Suppressor macrophage treated with lipopolysaccharide for 4 hours (primary cell): ENCODE data around the gene KSR1.
A peak's percentile ranks its signal among the peaks of the same experiment; 100 is the strongest.
"Not testable (repeated sequence)": the region's sequence is repeated elsewhere in the genome, so short reads cannot be mapped to it uniquely, and the experiment has no call there.

Source experiments
- DNase-seq: peaks from one replicate; pipeline ENCODE4 v3.0.0-alpha.2; 2020

KSR1 gene

GRCh38 chr17:27427166-27427862 lies 28.9 kb upstream of the KSR1 start:
- DNase-seq, result not testable (repeated sequence)

DNA sequence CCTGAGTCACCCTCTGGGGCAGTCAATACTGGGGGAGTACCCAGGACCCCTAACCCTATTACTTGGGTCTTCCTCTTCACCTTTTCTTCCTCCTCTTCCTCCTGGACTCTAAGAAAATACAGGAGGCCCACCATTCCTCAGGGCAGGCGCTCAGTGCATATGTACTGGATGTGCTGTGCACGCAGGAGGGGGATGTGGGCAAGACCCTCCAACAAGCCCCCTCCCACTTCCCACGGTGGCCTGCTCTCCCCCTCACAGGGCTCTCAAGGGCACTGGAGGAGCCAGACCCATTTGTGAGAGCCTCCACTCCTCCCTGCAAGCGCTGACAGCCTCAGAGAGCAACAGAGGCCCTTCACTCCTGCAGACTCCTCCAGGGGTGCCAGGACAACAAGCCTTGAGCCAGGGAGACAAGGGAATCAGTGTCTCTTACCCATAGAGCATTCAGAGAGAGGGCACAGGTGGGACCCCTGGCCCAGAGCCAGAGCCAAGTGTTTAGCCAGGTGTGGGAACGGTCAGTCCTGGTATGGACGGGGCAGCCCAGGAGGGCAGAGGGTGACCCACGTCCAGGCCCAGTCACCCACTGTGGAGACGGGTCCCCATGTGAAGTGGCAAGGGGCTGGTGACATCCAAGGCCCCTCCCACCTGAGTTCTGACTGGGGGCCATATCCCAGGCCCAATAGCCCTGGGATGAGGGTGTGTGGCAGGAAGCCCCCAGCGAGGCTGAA lies 27.3 kb upstream of the KSR1 start:
- DNase-seq, result no peak

DNA sequence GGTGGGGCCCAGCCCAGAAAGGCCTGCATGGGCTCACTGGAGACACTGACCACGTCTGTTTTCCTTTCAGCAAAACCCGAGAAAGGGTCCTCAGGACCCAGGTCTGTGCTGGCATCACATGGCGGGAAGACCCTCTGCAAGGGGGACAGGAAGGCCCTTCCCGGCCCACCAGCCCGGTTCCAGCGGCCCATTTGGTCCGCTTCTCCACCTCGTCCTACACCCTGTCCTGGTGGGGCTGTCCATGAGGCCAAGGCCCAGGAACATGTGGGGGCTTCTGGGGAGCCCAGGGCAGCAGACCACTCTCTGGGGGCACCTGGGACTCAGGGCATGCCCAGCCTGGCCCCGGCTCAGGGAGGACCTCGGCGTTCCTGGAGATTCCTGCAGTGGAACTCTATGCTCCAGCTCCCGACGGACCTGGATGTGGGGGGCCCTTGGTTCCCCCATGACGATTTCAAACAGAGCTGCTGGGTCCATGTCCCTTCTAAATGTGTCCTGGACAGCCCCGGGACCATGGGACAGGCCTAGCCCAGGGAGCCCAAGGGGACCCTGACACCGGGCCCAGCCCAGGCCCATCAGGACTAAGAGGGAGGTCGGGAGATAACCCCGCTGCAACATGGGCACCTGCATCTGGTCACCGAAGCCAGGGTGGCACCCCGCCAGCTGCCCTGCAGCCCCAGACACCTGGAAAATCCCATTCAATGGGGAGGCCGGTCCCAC lies 26.4 kb upstream of the KSR1 start:
- no peak for DNase-seq

- DNase-seq, result no peak
Measured at GRCh38 chr17:27430383-27430840, 25.8 kb upstream of the KSR1 start.

DNA sequence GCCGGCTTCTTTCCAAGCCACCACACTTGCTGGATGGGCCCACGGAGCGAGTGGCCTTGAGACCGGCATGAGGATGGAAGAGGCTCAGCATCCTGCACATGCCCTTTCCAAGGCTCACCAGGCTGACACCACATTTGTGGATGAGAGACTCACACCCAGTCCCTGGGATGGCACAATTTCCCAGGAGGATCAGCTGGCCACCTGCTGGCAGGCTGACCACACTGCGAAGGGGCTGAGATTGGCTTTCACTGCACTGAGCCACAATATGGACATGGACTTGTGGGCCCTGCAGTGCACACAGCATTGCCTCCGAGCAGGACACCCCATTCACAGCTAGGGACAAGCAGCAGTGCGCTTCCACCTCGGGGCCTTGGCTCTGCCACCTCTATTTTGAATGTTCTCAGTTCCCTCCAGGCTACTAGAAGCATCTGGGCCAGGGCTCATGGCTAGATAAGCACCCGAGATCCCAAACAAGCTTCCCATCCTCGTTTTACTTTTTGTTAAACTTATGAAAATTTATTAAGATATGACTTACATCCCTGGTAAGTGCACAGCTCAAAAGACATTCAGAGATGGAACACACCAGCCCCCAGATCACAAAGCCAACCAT lies 25.3 kb upstream of the KSR1 start:
- DNase-seq, result peak; percentile 63

- no peak for DNase-seq
Measured at GRCh38 chr17:27433521-27433920, 22.7 kb upstream of the KSR1 start.

- DNase-seq, result not testable (repeated sequence)
Measured at GRCh38 chr17:27435431-27436070, 20.7 kb upstream of the KSR1 start.

DNA sequence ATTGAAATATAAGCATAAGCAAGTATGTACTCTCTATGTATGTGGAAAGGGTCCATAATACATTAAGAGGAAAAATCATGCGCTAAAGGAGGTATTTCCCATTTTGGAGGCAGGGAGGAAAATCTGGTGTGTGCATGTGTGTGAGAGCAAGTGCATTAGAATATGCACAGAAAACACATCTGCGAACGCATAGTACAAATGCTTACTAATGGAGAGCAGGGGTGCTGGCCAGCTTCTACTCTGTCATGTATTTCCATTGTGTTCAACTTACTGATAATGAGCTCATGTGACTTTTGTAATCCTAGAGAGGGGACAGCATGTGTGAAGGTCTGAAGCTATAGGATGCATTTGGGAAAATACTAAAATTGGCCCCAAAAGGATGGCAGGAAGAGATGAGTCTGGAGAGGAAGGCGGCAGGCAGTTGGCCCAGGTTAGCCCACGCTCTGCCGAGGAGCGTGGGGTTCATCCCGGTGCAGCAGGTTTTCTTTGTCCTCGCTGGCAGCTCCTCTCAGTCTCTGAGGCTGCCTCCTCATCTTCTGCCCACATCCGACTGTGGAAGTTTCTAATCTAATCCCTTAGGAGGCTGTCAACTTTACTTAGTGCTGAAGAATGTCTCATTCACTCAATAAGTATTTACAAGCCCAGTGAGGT lies 17.8 kb upstream of the KSR1 start:
- no peak for DNase-seq

DNA sequence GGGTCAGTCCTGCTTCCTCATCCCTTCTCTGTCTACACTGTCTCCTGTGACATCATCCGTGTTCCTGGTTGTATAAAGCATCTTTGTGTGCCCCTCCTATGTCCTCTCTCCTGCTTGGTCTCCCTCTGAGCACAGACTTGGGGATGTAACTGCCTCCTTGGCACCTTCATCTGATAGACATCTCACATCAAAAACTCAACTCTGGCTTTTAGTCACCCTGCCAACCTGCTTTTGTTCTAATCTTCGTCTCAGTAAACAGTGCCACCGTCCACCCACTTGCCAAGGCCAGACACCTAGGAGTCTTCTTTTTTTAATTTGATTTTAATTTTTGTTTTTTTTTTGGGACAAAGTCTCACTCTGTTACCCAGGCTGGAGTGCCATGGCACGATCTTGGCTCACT lies 16.9 kb upstream of the KSR1 start:
- no peak for DNase-seq

GRCh38 chr17:27442702-27443101 lies 13.5 kb upstream of the KSR1 start:
- DNase-seq, result no peak

- DNase-seq, result no peak
Measured at GRCh38 chr17:27443491-27443890, 12.8 kb upstream of the KSR1 start.

DNA sequence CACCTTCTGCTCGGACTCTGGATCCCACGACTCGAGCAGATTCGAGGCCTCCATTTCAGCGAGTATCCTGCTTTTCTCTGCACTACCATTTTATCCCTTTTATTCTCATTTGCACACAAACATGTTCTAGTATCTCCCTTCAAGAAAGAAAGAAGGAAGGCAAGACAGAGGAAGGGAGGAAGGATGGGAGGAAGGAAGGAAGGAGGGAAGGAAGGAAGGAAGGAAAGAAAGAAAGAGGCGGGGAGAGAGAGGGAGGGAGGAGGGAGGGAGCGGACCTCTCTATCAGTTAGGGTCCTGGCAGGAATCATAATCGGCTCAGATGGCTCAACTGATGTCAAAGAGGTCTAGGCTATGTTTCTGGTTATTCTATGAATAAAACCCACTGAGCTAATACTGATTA lies 10.3 kb upstream of the KSR1 start:
- no peak for DNase-seq

GRCh38 chr17:27446569-27447301 lies 9.5 kb upstream of the KSR1 start:
- DNase-seq, result peak; percentile 38

DNA sequence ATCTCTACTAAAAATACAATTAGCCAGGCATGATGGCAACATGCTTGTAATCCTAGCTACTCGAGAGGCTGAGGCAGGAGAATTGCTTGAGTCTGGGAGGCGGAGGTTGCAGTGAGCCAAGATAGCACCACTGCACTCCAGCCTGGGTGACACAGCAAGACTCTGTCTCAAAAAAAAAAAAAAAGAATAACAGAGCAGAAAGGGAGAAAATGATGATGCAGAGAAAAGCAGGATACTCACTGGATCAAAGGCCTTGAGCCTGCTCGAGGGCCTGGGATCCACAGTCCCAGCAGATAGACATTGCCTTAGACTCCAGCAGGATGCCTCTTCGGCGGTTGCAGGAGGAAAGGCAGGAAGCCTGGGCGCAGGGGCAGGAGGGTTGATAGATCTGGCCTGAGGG lies 7.7 kb upstream of the KSR1 start:
- DNase-seq, result not testable (repeated sequence)

DNA sequence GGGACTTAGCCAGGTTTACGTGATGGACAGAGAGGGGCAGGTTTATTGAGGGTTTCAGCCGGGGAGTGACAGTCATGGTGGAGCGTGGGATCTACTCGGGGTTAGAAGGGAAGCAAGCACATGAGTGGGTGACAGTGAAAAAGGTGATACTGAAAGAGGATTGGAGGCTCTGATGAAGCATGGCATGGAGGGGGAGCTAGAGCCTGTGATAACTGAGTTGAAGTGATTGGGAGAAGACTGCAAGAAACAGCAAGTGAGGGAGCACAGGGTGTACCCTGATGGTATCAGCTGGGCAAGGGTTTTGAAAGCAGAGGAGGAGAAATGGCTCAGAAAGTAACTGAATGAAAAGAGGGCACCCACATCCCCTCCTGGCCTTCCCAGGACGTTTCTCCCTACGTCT lies 6.7 kb upstream of the KSR1 start:
- no peak for DNase-seq

DNA sequence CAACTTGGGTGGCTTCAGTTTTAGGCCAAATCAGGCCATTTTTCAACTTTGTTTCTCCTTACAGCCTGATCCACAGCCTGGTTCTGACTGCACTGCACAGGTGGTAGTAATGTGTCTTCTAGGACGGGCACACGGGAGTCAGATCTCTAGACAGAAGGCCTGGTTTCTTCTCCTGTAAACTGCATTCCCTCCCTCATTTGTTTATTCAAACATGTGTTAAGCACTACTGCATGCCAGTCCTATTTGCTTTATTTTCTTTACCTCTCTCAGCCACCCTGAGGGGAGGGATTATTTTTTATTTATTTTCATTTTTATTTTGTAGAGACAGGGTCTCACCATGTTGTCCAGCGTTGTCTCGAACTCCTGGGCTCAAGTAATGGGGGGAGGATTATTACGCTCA lies 6.3 kb upstream of the KSR1 start:
- no peak for DNase-seq

GRCh38 chr17:27450416-27450815 lies 5.8 kb upstream of the KSR1 start:
- no peak for DNase-seq

- DNase-seq, result no peak
Measured at GRCh38 chr17:27451906-27452305, 4.3 kb upstream of the KSR1 start.

DNA sequence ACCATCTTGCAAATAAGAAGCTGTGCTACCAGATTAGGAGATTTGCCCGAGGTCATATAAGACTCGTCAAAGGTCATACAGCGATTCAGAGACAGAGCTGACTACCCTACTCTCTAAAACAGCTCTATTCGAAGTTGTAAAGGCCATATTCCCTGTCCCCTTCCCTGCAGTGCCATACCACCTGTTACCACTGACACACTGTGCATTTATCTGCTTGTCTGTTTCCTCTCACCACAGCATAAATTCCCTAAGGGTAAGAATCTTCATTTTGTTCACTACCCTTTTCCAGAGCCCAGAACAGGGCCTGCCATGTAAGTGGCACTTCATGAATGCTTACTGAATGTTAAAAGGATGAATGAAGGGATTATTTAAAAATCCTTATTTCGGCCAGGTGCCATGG lies 3.4 kb upstream of the KSR1 start:
- no peak for DNase-seq

DNA sequence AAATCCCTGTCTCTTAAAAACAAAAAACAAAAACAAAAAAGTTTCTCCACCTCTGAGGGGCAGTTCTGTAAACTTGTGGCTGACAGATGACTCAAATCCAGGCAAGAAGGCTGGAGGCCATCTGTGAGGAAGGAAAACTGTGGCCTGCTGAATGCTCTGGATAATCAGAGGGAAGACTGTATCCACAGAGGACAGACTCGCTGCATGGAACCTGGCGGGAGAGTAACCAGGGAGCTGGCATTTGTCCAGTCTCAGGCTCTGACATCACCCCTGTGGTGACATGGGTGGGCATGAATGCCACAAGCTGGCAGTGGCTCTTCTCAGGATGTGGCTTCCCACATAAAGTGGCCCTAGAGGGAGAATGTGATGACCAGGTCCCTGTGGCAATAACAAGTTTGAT lies 2.8 kb upstream of the KSR1 start:
- DNase-seq, result peak; percentile 18

- no peak for DNase-seq
Measured at GRCh38 chr17:27454089-27454488, 2.2 kb upstream of the KSR1 start.
